GM18867 (cell line): Measurements from ENCODE around the gene KRTAP4-3.
"Not testable (repeated sequence)": the region's sequence is repeated elsewhere in the genome, so short reads cannot be mapped to it uniquely, and the experiment has no call there.

Source experiments
- ATAC-seq: cut with Tn5 transposase; IDR thresholded peaks from one replicate; pipeline ENCODE4 v1.9.1; 2021; ENCODE audit warnings: mild to moderate bottlenecking, moderate library complexity; ENCODE audit not compliant: unreplicated experiment

Gene KRTAP4-3

DNA sequence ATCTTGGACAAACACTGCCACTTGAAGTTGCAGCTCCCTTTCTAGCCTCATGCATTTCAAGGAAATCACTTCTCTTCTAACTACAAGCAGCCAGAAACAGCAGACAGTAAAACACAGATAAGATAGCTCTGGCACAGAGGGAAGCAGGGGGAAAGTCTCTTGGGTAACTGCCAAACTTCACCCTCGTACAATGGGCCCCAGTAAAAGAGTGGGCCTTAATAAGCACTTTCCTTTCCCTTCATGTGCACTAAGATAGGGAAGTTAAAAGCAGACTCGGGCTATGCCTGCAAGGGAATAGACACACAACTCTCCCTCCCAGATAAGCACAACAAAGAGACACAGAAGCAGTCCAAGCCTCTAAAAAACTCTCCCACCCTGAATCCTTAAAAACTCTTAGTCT lies 14.2 kb downstream of the KRTAP4-3 start:
- ATAC-seq, result no peak

DNA sequence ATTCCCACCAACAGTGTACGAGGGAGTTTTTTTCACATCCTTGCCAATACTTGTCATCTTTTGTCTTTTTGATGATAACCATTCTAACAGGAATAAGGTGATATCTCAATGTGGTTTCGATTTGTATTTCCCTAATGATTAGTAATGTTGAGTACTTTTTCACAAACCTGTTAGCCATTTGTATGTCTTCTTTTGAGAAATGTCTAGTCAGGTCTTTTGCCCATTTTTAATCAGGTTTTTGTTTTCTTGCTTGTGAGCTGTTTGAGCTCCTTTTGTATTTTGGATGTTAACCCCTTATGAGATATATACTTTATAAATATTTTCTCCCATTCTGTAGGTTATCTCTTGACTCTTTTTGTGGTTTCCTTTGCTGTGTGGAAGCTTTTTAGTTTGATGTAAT lies 16.5 kb downstream of the KRTAP4-3 start:
- ATAC-seq, result no peak

DNA sequence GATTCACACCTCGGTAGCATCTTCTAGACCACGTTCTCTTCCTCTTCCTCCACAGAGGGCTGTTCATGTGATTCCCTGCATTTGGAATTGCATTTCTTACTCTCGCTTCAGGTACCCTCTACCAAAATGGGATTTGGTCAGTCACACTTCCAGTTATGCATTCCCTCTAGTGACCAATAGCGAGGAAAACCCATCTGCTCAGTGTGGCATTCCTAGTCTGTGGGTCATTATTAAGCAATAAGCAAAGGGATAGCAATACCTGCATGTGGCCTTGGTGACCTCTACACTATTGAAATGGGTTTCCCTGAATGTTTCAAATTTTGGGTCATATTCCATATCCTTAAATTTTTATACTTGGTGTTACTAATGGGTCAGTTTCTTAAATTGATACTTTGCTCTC lies 18.0 kb downstream of the KRTAP4-3 start:
- ATAC-seq, result no peak

DNA sequence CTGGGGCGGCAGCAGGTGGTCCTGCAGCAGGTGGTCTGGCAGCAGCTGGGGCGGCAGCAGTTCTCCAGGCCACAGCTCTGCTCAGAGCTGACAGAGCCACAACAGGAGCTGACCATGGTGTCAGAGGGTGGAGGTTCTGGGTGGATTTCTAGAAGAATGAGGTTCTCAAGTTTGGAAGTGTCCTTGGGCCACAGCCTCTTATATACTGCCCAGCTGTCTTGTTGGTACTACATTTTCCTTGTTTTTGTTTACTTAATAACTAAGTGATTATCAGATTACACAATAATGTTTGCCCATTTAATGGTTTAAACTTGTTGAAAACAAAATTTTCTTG lies 18.4 kb downstream of the KRTAP4-3 start, which contains the start of gene KRTAP4-5:
TSS of gene KRTAP4-5 (minus strand) at position 174 of the 334 bp plus-strand sequence. CDS start at position 116, 58 bp downstream.
- no peak for ATAC-seq

DNA sequence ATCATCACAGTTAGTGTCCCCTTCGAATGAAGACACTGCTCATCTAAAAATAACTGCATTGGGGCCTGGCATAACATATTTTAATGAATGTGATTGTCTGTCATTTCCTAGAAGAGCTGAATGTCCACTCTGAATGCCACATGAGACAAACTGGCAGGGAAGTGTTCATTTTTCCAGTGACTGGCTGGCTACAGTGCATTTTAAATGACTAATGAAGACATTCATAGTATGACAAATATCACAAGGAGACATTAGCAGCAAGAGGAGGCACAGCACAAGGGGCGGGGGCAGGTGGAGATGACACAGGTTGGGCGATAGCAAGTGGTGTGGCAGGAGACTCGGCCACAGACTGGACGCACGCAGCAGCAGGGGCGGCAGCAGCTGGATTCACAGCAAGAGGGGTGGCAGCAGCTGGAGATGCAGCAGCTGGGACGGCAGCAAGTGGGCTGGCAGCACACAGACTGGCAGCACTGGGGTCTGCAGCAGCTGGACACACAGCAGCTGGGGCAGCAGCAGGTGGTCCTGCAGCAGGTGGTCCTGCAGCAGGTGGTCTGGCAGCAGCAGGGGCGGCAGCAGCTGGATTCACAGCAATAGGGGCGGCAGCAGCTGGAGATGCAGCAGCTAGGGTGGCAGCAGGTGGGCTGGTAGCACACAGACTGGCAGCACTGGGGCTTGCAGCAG lies 18.9 kb downstream of the KRTAP4-3 start:
- ATAC-seq, result not testable (repeated sequence)

DNA sequence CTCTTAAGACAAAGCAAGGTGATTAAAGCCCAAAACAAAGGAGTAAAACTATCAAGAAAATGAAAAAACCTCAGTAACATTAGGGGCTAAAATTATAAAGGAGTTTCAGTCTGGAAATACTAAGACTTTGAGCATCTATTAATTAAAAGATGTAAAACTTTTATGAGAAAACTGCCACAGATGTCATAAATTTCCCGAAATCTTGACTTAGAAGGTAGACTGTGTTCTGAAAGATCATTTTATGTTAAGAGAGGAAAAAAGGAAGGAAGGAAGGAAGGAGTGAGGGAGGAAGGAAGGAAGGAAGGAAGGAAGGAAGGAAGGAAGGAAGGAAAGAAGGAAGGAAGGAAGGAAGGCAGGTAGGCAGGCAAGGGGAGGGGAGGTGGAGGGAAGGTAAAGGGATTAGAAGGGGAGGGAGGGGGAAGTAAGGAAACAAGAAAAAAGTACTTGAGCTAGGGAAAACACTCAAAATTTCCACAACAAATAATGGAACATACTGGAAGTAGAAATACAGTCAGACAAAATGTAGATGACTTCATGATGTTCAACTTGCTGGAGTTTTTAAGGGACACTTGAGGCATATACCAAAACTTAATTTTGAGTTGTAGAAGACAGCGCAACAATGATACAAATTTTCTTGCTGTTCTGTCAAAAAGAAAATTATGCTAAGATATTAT lies 20.4 kb downstream of the KRTAP4-3 start:
- no peak for ATAC-seq

DNA sequence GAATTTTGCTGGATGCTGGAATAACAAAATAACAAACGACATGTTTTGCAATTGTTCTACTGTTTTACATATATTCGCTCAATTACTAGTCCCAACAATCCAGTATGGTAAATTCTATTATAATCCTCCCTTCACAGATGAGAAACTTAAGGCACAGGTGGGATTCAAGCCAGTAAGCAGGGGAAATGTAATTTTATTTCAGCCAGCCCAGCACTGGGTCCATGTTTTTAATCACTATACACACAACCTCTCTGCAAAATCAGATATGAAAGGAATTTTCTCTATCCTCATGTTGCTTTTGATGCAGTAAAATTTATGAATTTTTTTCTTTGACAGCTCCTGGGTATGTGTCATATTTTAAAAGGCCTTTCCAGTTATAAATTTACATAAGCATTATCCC lies 22.8 kb downstream of the KRTAP4-3 start:
- ATAC-seq, result no peak

DNA sequence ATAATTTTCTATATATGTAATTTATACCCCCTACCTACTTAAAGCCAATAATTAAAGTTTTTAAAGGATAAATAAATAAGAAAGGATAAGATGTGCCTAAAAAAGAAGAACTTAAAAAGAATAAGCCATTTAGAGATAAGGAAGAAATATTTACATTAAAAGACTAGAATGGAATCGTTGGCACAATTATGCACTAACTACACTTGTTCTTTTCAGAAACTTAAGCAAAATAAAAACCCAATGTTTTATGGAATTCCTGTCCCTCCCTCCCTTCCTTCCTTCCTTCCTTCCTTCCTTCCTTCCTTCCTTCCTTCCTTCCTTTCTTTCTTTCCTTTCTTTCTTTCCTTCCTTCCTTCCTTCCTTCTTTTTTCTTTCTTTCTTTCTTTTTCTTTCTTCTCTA lies 23.2 kb downstream of the KRTAP4-3 start:
- ATAC-seq, result no peak

DNA sequence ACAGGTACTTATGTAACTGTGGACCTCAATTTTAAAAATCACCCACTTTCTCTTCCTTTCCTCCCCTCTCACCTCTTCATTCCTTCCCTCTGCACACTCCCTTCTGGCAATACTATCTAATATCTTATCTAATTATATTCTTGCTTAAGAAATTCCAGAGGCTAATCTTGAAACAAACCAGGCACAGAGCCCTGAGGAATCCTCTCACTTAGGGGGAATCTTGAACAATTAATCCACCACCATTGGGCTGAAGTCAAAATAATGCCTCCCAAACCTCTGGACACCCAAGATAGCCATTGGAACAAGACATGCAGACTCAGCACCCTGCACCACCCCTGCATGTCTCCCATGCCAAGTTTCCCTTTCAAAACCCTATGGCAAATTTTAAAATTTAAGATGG lies 26.7 kb downstream of the KRTAP4-3 start:
- no peak for ATAC-seq

DNA sequence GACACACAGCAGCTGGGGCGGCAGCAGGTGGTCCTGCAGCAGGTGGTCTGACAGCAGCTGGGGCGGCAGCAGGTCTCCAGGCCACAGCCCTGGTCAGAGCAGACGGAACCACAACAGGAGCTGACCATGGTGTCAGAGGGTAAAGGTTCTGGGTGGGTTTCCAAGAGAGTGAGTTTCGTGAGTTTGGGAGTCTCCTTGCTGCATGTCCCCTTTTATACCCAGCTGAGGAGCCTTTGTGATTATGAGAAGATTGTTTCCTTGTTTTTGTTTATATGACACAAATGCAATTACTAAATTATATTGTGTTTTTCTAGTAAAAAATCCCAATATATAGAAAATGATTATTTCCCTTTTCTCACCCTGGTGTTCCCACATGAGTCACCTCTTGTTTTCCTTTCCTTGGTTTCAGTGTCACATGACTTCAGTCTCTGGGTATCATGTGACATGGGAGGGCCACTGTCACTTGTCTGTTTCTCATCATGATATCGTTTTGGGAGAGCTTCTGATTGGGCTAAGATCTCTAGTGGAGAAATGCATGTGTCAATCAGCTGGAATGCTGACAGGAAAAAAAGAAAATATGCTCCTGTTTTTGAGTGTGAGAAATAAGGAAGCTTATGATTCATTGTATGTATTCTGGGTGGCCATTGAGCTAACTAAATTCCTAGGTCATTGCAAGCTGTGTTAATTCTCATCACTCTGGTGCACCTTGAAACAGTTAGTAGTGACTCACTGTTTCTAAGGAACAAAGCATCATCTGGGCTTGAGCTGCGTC lies 27.5 kb downstream of the KRTAP4-3 start, which contains the start of gene KRTAP4-6:
TSS of gene KRTAP4-6 (minus strand) at position 185 of the 772 bp plus-strand sequence. CDS start at position 128, 57 bp downstream.
- no peak for ATAC-seq

DNA sequence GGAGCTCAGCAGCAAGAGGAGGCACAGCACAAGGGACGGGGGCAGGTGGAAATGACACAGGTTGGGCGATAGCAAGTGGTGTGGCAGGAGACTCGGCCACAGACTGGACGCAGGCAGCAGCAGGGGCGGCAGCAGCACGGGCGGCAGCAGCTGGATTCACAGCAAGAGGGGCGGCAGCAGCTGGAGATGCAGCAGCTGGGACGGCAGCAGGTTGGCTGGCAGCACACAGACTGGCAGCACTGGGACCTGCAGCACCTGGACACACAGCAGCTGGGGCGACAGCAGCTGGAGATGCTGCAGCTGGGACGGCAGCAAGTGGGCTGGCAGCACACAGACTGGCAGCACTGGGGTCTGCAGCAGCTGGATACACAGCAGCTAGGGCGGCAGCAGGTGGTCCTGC lies 28.2 kb downstream of the KRTAP4-3 start:
- ATAC-seq, result not testable (repeated sequence)

DNA sequence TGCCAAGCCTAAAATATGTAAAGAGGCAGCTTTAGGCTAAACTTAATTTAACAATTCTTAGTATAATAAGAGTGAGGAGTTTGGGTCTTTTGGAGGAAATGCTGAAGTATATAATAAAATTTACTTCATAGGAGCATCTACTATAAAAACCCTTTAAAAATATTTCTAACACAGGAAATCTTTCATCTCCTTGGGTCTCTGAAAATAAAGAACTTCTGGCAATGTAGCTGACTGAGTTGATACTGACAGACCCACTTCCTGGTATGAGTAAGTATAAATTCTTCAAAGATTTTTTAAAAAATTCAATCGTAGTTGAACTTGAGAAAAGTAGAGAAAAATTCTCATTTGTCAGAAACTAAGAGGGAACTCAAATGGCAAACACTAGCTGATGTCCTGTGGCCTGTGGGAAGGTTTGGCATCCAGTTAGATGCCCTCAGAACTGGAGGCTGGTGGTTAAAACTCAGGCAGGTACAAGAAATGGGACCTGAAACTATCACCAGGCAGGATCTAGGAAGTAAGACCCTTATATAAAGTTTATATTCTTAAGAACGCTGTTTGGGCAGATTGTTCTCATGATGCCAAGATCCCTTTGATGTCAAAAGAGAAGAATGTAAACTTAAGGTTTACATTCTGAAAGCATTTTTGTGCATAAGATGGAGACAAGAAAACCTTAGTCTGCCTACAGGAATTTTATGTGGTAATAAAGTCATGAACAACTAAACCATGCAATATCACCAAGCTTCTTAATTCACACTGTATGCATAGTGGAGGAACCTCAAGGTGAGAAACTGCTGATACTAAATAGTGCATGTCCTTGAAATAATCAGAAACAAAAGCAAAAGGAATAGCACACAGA lies 33.9 kb downstream of the KRTAP4-3 start:
- ATAC-seq, result no peak

DNA sequence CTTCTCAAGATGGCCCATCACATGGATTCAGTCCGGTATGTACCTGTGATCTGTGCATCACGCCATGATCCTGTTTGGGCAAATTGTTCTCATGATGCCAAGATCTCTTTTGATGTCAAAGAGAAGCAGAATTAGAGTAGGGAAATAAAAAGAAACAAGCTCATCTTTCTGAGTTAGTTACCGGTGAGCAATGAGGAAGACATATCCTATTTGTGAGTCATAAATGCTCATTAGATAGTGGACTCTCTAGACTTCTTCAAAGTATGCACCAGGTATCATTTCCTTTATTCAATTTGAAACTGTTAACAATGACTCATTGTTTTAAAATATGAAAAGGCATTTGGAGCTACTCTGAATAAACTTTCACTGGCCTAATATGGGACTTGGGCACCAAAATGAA lies 36.0 kb downstream of the KRTAP4-3 start:
- ATAC-seq, result no peak

DNA sequence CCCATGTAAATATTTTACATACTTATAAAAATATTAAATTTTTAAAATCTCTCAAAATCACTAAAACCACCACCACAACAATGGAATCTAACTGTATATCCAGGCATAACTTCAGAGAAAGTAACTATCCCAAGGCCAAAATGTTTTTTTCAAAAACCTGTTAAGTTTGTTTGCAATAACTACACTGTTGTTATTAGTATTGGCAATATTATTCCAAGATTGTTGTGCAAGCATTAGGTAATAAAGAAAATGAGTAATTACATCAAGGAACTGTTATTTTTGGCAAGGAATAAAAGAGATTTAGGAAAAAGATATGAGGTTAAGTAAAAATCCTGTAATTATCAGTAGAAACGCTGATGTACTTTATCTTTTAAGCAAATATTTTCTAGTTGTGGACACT lies 40.6 kb downstream of the KRTAP4-3 start:
- ATAC-seq, result no peak

DNA sequence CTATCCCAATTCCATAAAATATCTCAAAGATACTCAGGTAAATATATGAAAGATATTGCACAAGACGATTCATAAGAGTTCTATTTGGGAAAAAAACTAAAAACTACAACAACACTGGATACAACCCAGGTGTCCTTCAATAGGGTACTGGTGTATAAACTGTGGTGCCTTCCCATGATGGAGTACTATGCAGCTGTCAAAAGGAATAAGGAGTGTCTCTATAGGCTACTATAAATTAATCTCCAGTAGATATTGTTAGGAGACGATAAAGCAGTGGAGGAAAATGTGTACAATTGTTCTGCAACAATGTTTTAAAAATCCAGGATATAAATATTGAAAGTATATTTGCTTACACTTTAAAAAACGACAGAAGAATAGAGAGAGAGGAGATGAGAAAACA lies 41.6 kb downstream of the KRTAP4-3 start:
- ATAC-seq, result no peak

DNA sequence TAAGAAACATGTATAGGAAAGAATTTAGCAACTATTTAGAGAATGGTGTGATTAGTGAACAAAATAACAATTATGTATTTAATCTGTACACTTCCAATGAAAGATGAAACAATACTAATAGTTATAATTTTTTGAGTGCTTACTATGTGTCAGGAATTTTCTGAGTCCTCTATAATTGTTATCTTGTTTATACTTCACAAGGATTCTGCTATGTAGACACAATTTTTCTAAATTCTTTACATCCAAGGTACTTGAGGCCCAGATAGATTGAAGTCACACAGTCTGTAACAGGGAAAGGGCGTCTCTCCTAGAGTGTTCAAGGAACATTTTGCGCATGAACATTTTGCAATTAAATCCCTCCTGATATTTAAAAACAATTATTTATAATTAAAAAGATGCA lies 43.0 kb downstream of the KRTAP4-3 start:
- no peak for ATAC-seq

DNA sequence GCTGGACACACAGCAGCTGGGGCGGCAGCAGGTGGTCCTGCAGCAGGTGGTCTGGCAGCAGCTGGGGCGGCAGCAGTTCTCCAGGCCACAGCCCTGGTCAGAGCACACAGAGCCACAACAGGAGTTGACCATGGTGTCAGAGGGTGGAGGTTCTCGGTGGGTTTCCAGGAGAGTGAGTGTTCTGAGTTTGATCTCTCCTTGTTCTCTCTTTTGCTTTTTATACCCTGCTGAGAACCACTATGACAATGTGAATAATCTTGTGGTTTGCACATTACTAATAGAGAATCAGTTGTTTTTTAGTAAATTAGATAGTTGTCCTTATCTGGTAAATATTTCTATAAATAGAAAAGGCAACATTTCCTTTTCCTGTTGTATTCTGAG lies 44.0 kb downstream of the KRTAP4-3 start, which contains the start of gene KRTAP4-12:
TSS of gene KRTAP4-12 (minus strand) at position 192 of the 381 bp plus-strand sequence. CDS start at position 132, 60 bp downstream.
- ATAC-seq, result not testable (repeated sequence)

DNA sequence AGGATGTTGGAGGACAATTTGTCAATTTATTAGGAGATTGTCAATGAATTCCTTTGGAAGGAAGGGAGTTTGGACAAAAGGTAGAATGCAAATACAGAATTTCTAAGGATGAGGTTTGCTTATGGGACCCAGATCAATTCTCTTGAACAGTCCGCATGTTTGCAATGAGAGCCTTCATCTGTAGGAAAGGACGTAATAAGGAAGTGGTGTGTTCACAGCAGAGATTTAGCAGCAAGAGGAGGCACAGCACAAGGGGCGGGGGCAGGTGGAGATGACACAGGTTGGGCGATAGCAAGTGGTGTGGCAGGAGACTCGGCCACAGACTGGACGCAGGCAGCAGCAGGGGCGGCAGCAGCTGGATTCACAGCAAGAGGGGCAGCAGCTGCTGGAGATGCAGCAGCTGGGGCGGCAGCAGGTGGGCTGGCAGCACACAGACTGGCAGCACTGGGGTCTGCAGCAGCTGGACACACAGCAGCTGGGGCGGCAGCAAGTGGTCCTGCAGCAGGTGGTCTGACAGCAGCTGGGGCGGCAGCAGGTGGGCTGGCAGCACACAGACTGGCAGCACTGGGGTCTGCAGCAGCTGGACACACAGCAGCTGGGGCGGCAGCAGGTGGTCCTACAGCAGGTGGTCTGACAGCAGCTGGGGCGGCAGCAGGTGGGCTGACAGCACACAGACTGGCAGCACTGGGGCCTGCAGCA lies 44.6 kb downstream of the KRTAP4-3 start:
- ATAC-seq, result not testable (repeated sequence)

DNA sequence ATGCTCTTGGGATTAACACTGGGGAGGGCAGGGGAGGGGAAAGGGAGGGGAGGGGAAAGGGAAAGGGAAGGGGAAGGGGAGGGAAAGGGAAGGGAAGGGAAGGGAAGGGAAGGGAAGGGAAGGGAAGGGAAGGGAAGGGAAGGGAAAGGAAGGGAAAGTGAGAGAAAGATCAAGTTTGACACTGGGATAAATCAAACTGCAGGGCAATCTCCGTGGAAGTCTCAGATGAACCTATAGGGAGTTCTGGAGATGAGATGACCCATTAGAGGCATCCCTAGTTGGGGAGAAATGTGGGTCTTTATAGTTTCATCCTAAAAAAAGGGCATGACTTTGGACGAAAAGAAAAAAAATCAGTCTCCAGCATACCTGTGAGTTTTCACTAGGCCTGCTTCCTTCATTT lies 46.3 kb downstream of the KRTAP4-3 start:
- no peak for ATAC-seq
